ENCODE measurements around the gene FBH1. TPM values are rescaled to one million over a fixed set of nuclear protein-coding genes. Genes with fewer than 3 reads are reported as not detected.

The FBH1 gene
- total RNA-seq, 1 experiment from 2014 or later = 50.5 TPM

DNA sequence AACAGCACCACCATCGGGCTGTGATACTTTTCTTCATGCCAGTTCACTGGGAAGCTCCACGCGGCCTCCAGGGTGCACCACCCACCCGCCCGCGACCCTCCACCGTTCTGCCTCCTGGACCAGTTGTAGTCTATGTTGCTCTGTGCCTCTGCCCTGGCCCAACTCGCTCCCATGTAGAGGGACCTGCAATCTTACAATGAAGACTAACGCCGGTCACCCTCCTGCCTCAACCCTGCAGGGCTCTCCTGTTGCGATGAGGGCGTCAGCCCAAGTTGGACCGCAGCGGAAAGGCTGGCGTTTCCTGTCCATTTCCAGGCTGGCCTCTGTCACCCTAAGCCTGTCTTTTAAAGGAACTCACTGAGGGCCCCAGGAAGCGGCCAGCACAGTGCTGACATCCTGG, 52.4 kb downstream of the FBH1 start:
- H3K36me3 ChIP-seq (ENCODE audit: control insufficient read depth, insufficient read depth, low read length) = no peaks in the 10 kb centered on the region; the same call in 1 of the 2 replicates
- no peak for DNase-seq (ENCODE audit: low read depth, low spot score)
- TF ChIP-seq, protein P1, sequence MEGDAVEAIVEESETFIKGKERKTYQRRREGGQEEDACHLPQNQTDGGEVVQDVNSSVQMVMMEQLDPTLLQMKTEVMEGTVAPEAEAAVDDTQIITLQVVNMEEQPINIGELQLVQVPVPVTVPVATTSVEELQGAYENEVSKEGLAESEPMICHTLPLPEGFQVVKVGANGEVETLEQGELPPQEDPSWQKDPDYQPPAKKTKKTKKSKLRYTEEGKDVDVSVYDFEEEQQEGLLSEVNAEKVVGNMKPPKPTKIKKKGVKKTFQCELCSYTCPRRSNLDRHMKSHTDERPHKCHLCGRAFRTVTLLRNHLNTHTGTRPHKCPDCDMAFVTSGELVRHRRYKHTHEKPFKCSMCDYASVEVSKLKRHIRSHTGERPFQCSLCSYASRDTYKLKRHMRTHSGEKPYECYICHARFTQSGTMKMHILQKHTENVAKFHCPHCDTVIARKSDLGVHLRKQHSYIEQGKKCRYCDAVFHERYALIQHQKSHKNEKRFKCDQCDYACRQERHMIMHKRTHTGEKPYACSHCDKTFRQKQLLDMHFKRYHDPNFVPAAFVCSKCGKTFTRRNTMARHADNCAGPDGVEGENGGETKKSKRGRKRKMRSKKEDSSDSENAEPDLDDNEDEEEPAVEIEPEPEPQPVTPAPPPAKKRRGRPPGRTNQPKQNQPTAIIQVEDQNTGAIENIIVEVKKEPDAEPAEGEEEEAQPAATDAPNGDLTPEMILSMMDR (IDR thresholded peaks at IDR 0.05) = no peak
- TF ChIP-seq, protein P2, sequence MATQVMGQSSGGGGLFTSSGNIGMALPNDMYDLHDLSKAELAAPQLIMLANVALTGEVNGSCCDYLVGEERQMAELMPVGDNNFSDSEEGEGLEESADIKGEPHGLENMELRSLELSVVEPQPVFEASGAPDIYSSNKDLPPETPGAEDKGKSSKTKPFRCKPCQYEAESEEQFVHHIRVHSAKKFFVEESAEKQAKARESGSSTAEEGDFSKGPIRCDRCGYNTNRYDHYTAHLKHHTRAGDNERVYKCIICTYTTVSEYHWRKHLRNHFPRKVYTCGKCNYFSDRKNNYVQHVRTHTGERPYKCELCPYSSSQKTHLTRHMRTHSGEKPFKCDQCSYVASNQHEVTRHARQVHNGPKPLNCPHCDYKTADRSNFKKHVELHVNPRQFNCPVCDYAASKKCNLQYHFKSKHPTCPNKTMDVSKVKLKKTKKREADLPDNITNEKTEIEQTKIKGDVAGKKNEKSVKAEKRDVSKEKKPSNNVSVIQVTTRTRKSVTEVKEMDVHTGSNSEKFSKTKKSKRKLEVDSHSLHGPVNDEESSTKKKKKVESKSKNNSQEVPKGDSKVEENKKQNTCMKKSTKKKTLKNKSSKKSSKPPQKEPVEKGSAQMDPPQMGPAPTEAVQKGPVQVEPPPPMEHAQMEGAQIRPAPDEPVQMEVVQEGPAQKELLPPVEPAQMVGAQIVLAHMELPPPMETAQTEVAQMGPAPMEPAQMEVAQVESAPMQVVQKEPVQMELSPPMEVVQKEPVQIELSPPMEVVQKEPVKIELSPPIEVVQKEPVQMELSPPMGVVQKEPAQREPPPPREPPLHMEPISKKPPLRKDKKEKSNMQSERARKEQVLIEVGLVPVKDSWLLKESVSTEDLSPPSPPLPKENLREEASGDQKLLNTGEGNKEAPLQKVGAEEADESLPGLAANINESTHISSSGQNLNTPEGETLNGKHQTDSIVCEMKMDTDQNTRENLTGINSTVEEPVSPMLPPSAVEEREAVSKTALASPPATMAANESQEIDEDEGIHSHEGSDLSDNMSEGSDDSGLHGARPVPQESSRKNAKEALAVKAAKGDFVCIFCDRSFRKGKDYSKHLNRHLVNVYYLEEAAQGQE (IDR thresholded peaks at IDR 0.05; ENCODE audit: insufficient read depth in 1 of 2, low read depth in 2 of 2, low read length in 1 of 2) = no peak
- TF ChIP-seq TCF7L2 (IDR thresholded peaks at IDR 0.05; ENCODE audit: low read depth, low read length) (no peak), SIN3A (IDR thresholded peaks at IDR 0.05; ENCODE audit: borderline replicate concordance, insufficient read depth, low read depth, low read length) (no peak), POLR2AphosphoS5 (IDR thresholded peaks at IDR 0.05; ENCODE audit: low read depth, low read length) (no peak)
- ATAC-seq = no peak
- in situ Hi-C loops (cut with HindIII; ENCODE audit: low pct_unique_long_range_greater_than_20kb, low sequenced_read_pairs) = no loop called here
- no peaks in the 10 kb centered on the region for H3K27me3 ChIP-seq (ENCODE audit: control insufficient read depth, insufficient read depth, low read length)
- no peaks in the 10 kb centered on the region for H3K9me3 ChIP-seq (ENCODE audit: control insufficient read depth, insufficient read depth, low read depth, low read length)
- no peak overlapping the region for H3K4me3 ChIP-seq (ENCODE audit: low read depth in 2 of 2, low read length in 2 of 2)
- POLR2A ChIA-PET = no interaction called here
- no peaks in the 10 kb centered on the region for H3K4me1 ChIP-seq (ENCODE audit: control insufficient read depth, insufficient read depth, low read length)
- no peak overlapping the region for H3K27ac ChIP-seq (ENCODE audit: low read length)
- BruUV-seq (replicated peaks) = no TSS peak
- intact Hi-C loops (cut with micrococcal nuclease; ENCODE audit: unreplicated experiment) = loop anchor here (10.0 kb wide), 1 partner anchor 112 kb away; no protein-coding TSS in a partner anchor
- CTCF ChIA-PET = no interaction called here

DNA sequence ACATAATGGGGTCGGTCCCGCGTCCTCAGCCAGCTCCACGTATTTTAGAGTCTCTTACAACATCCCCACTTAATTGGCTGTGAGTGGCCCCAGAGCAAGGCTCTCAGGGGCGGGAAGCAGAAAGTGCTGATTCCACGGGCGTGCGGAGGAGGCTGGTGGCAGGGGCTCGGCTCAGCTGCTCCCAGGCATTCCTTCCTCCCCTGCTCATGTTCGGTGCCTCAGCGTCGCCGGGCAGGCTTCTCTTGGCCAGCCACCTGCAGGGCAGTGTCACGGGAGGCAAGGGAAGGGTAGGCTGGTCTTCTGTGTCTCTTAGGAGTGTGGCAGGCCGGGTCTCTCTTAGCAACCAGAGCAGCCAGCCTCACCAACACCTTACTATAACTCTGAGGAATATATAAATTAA, 53.5 kb downstream of the FBH1 start:
- ChIA-PET POLR2A (no interaction called here), CTCF (no interaction called here)
- Histone ChIP-seq H3K4me1 (ENCODE audit: control insufficient read depth, insufficient read depth, low read length) (no peaks in the 10 kb centered on the region), H3K4me3 (ENCODE audit: low read depth in 2 of 2, low read length in 2 of 2) (no peak overlapping the region), H3K27ac (ENCODE audit: low read length) (no peak overlapping the region), H3K36me3 (ENCODE audit: control insufficient read depth, insufficient read depth, low read length) (no peaks in the 10 kb centered on the region), H3K9me3 (ENCODE audit: control insufficient read depth, insufficient read depth, low read depth, low read length) (no peaks in the 10 kb centered on the region), H3K27me3 (ENCODE audit: control insufficient read depth, insufficient read depth, low read length) (no peaks in the 10 kb centered on the region)
- in situ Hi-C loops (cut with HindIII; ENCODE audit: low pct_unique_long_range_greater_than_20kb, low sequenced_read_pairs) = no loop called here
- TF ChIP-seq TCF7L2 (IDR thresholded peaks at IDR 0.05; ENCODE audit: low read depth, low read length) (no peak), POLR2AphosphoS5 (IDR thresholded peaks at IDR 0.05; ENCODE audit: low read depth, low read length) (no peak), SIN3A (IDR thresholded peaks at IDR 0.05; ENCODE audit: borderline replicate concordance, insufficient read depth, low read depth, low read length) (no peak)
- TF ChIP-seq, protein P2 (IDR thresholded peaks at IDR 0.05; ENCODE audit: insufficient read depth in 1 of 2, low read depth in 2 of 2, low read length in 1 of 2) = no peak
- TF ChIP-seq, protein P1 (IDR thresholded peaks at IDR 0.05) = no peak
- no TSS peak for BruUV-seq (replicated peaks)
- ATAC-seq = no peak
- no peak for DNase-seq (ENCODE audit: low read depth, low spot score)
- intact Hi-C loops (cut with micrococcal nuclease; ENCODE audit: unreplicated experiment) = loop anchor here (10.0 kb wide), 1 partner anchor 111 kb away; no protein-coding TSS in a partner anchor
